H1 (cell line): ENCODE measurements around the gene TEX264. TPM values are rescaled to one million over a fixed set of nuclear protein-coding genes. Genes with fewer than 3 reads are reported as not detected.

Source experiments
- polyA plus RNA-seq, 7 experiments: library from polyadenylated mRNA; depleted of rRNA in 3 of 7; stranded (reverse) in 5 of 7; unstranded in 2 of 7; fragments of >200 nt in 5 of 7; fragments of 200-250 nt in 2 of 7; gene quantifications; 1 replicate in 5 of 7; 2 replicates in 1 of 7; 4 replicates in 1 of 7; pipeline versions ENCODE4 v1.2.1 to v1.2.3, GENCODE V29; 2011 to 2013; ENCODE audit warnings: missing spikeins in 2 of 7, mixed read lengths in 2 of 7
- total RNA-seq: library from RNA; stranded (reverse); fragmentation: NEBNext Ultra II Directional; extraction: Animal tissue kit (Norgen Biotek cat#: 25700); gene quantifications from 2 replicates; pipeline ENCODE4 v1.2.1, GENCODE V29; 2021
- TF ChIP-seq, protein P1 (sequence below), 3 experiments: IDR thresholded peaks; 1 replicate in 2 of 3; 2 replicates in 1 of 3; pipeline versions ENCODE4 v1.5.1 to v1.6.1; 2011; ENCODE audit warnings: low read length in 3 of 3, mild to moderate bottlenecking in 3 of 3, inconsistent platforms in 2 of 3, low read depth in 1 of 3, moderate library complexity in 1 of 3; ENCODE audit not compliant: insufficient read depth in 1 of 3; ENCODE audit errors: control extremely low read depth in 1 of 3

TEX264 gene
- total and polyA plus RNA-seq, 2 of the 8 experiments (the other 6 are each of a cell fraction or from before 2014, with no cell fraction given): 11.2 to 35.6 TPM

DNA sequence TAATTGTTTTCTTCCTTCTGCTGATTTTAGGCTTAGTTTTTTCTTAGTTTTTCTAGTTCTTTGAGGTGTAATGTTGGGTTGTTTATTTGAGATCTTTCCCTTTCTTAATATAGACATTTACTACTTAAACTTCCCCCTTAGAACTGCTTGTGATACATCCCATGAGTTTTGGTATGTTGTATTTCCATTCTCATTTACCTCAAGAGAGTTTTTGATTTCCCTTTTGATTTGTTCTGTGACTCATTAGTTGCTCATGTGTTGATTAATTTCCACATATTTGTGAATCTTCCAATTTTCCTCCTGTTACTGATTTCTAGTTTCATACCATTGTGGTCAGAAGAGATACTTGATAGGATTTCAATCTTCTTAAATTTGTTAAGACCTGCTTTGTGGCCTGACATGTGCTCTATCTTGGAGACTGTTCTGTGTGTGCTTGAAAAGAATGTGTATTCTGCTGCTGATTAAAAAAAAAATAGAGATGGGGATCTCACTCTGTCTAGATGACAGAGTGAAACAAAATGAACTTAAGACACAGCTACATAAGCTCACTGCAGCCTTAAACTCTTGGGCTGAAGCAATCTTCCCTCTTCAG is 58.1 kb downstream of the TEX264 start (continued):
- TF ChIP-seq, protein P1, sequence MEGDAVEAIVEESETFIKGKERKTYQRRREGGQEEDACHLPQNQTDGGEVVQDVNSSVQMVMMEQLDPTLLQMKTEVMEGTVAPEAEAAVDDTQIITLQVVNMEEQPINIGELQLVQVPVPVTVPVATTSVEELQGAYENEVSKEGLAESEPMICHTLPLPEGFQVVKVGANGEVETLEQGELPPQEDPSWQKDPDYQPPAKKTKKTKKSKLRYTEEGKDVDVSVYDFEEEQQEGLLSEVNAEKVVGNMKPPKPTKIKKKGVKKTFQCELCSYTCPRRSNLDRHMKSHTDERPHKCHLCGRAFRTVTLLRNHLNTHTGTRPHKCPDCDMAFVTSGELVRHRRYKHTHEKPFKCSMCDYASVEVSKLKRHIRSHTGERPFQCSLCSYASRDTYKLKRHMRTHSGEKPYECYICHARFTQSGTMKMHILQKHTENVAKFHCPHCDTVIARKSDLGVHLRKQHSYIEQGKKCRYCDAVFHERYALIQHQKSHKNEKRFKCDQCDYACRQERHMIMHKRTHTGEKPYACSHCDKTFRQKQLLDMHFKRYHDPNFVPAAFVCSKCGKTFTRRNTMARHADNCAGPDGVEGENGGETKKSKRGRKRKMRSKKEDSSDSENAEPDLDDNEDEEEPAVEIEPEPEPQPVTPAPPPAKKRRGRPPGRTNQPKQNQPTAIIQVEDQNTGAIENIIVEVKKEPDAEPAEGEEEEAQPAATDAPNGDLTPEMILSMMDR (IDR thresholded peaks at IDR 0.05; ENCODE audit: control extremely low read depth in 1 of 3, insufficient read depth in 1 of 3, low read depth in 1 of 3, low read length in 3 of 3): no peak
